WTC11 (cell line): ENCODE results near the gene POLR1G.

ENCODE experiments used
- ARID4B ChIP-seq: sonication (generic); formaldehyde crosslinking; IDR thresholded peaks from 2 replicates; pipeline ENCODE4 v1.8.0; 2023; ENCODE audit warnings: missing genetic modification reagents, mild to moderate bottlenecking, borderline replicate concordance
- ATF1 ChIP-seq: sonication (generic); formaldehyde crosslinking; IDR thresholded peaks from 2 replicates; pipeline ENCODE4 v1.8.1; 2023; ENCODE audit warnings: mild to moderate bottlenecking, moderate library complexity, missing genetic modification reagents
- ATF2 ChIP-seq: sonication (generic); formaldehyde crosslinking; IDR thresholded peaks from 2 replicates; pipeline ENCODE4 v1.8.1; 2022; ENCODE audit warnings: low read depth, missing genetic modification reagents, borderline replicate concordance
- ATF3 ChIP-seq: sonication (generic); formaldehyde crosslinking; conservative IDR thresholded peaks from 2 replicates; pipeline ENCODE4 v1.8.1; 2022; ENCODE audit warnings: mild to moderate bottlenecking, missing genetic modification reagents
- CBFB ChIP-seq: sonication (generic); formaldehyde crosslinking; IDR thresholded peaks from 2 replicates; pipeline ENCODE4 v1.8.1; 2022; ENCODE audit warnings: mild to moderate bottlenecking, low read depth, missing genetic modification reagents
- CTCF ChIP-seq: fragments of 200-600 bp; IDR thresholded peaks from 2 replicates; pipeline ENCODE4 v1.8.0; 2022; ENCODE audit warnings: antibody characterized with exemption
- ESRRA ChIP-seq: sonication (generic); formaldehyde crosslinking; IDR thresholded peaks from 2 replicates; pipeline ENCODE4 v1.8.1; 2022; ENCODE audit warnings: mild to moderate bottlenecking, missing genetic modification reagents, borderline replicate concordance
- HMGXB4 ChIP-seq: sonication (generic); formaldehyde crosslinking; IDR thresholded peaks from 2 replicates; pipeline ENCODE4 v1.8.1; 2023; ENCODE audit warnings: mild to moderate bottlenecking, moderate library complexity, missing genetic modification reagents
- MAX ChIP-seq: sonication (generic); formaldehyde crosslinking; IDR thresholded peaks from 2 replicates; pipeline ENCODE4 v1.8.0; 2022; ENCODE audit warnings: mild to moderate bottlenecking, missing genetic modification reagents
- SMAD3 ChIP-seq: sonication (generic); formaldehyde crosslinking; IDR thresholded peaks from 2 replicates; pipeline ENCODE4 v1.8.0; 2022; ENCODE audit warnings: missing genetic modification reagents, mild to moderate bottlenecking, borderline replicate concordance
- SP1 ChIP-seq: sonication (generic); formaldehyde crosslinking; conservative IDR thresholded peaks from 2 replicates; pipeline ENCODE4 v1.8.1; 2022; ENCODE audit warnings: missing genetic modification reagents
- USF2 ChIP-seq: sonication (generic); formaldehyde crosslinking; IDR thresholded peaks from 2 replicates; pipeline ENCODE4 v1.8.1; 2023; ENCODE audit warnings: mild to moderate bottlenecking, missing genetic modification reagents, moderate library complexity
- ZNF396 ChIP-seq: fragments of 250-450 bp; sonication (Bioruptor Pico); IDR thresholded peaks from 2 replicates; pipeline ENCODE4 v1.8.0; 2021; ENCODE audit warnings: mild to moderate bottlenecking, moderate library complexity, borderline replicate concordance
- ZNF416 ChIP-seq: fragments of 250-450 bp; sonication (Bioruptor Pico); IDR thresholded peaks from 2 replicates; pipeline ENCODE4 v1.9.0; 2021; ENCODE audit warnings: mild to moderate bottlenecking, inconsistent platforms

GRCh38 chr19:45440259-45440638 is 33.8 kb downstream of the POLR1G start:
- TF ChIP-seq CTCF (no peak), ATF1 (no peak), ATF3 (no peak), ZNF396 (CRISPR knock-in tag) (no peak), HMGXB4 (CRISPR knock-in tag) (no peak), SMAD3 (CRISPR knock-in tag) (no peak), USF2 (no peak), MAX (CRISPR knock-in tag) (no peak), CBFB (no peak), ESRRA (CRISPR knock-in tag) (no peak), ZNF416 (CRISPR knock-in tag) (no peak), SP1 (CRISPR knock-in tag) (no peak), ATF2 (CRISPR knock-in tag) (no peak), ARID4B (CRISPR knock-in tag) (no peak)
